ENCODE data around the gene GABRB1.

DNA sequence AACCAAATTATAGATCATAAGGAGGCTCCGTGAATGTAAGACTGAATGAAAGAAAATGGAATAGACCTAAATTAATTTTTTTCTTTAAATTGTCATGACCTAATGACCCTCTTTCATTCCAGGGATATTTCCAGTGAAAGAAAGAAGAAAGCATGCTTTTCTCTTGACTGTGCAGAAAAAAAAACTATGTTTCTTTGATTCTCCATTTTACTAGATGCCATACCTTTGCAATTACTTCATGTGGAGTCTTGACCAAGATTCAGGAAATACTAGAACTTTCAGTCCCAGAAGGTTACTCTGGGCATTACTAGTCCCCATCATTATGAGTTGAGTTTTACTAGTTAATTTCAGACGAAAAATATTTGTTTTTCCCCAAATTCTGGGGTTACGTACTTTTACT lies 438.6 kb downstream of the GABRB1 start:
- TF ChIP-seq, protein P1, sequence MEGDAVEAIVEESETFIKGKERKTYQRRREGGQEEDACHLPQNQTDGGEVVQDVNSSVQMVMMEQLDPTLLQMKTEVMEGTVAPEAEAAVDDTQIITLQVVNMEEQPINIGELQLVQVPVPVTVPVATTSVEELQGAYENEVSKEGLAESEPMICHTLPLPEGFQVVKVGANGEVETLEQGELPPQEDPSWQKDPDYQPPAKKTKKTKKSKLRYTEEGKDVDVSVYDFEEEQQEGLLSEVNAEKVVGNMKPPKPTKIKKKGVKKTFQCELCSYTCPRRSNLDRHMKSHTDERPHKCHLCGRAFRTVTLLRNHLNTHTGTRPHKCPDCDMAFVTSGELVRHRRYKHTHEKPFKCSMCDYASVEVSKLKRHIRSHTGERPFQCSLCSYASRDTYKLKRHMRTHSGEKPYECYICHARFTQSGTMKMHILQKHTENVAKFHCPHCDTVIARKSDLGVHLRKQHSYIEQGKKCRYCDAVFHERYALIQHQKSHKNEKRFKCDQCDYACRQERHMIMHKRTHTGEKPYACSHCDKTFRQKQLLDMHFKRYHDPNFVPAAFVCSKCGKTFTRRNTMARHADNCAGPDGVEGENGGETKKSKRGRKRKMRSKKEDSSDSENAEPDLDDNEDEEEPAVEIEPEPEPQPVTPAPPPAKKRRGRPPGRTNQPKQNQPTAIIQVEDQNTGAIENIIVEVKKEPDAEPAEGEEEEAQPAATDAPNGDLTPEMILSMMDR (conservative IDR thresholded peaks at IDR 0.05; ENCODE audit: low read length), result no peak
- TF ChIP-seq EZH2phosphoT487 (IDR thresholded peaks at IDR 0.05; ENCODE audit: borderline replicate concordance), result no peak

Data from Loucy (cell line).